GM12801 (cell line): Measurements from ENCODE around the gene KDM4E.

Experiments
- TF ChIP-seq, protein P1 (sequence below): IDR thresholded peaks from one replicate; pipeline ENCODE4 v1.5.1; 2011; ENCODE audit warnings: control low read depth; ENCODE audit not compliant: insufficient read length; ENCODE audit errors: extremely low read depth

The KDM4E gene

GRCh38 chr11:95024958-95025357, at the start of gene KDM4E:
Gene KDM4E (plus strand): TSS chr11:95025258. CDS start chr11:95025558, 300 bp downstream.
- TF ChIP-seq, protein P1, sequence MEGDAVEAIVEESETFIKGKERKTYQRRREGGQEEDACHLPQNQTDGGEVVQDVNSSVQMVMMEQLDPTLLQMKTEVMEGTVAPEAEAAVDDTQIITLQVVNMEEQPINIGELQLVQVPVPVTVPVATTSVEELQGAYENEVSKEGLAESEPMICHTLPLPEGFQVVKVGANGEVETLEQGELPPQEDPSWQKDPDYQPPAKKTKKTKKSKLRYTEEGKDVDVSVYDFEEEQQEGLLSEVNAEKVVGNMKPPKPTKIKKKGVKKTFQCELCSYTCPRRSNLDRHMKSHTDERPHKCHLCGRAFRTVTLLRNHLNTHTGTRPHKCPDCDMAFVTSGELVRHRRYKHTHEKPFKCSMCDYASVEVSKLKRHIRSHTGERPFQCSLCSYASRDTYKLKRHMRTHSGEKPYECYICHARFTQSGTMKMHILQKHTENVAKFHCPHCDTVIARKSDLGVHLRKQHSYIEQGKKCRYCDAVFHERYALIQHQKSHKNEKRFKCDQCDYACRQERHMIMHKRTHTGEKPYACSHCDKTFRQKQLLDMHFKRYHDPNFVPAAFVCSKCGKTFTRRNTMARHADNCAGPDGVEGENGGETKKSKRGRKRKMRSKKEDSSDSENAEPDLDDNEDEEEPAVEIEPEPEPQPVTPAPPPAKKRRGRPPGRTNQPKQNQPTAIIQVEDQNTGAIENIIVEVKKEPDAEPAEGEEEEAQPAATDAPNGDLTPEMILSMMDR = no peak

- TF ChIP-seq, protein P1 = no peak
These were observed 49.5 kb upstream of the KDM4E start for GRCh38 chr11:94975599-94975998.

DNA sequence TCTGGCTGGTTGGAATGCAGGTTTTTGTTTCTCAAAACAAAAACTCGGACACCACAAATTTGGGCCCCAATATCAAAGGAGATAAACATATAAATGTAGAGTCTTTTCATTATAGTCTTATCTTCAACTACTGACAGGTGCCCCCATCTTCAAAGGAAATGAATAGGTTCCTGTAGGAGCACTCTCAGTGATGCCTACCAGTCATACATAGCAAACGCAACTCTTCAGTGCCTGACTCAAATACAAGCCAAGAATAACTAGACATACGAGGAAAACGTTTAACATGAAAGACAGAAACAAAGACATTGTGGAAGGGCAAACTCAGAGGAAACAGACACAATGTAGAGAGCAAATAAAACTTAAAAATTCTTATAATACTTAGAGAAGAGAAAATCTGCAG, 37.7 kb upstream of the KDM4E start:
- TF ChIP-seq, protein P1 = no peak

- TF ChIP-seq, protein P1 = no peak
These were observed 36.3 kb upstream of the KDM4E start for GRCh38 chr11:94988748-94989147.

DNA sequence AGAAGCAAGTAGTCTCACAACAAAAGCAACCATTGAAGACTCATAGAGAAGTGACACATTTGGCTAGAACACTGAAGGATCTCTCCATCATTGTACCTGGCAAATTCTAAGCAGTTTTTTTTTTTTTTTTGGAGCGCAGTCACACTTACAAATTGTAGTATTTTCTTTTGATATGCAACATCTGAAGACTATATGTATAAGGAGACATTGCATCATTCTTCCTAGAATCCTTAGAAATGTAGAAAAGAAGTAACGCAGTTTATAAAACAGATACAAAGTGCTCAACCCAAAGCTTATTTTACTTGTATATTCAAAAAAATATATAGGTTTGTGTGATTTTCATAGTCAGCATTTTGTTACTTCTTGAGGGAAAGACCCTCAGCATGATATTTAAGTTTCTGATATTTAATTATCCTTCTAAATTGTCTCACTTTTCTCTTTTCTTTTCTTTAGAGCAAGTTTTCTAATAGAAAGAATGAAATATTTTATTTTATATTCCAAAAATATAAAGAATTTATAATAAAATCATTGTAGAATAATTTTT, 31.6 kb upstream of the KDM4E start:
- TF ChIP-seq, protein P1 = no peak

GRCh38 chr11:94997437-94997836, 27.6 kb upstream of the KDM4E start:
- TF ChIP-seq, protein P1 = no peak

- TF ChIP-seq, protein P1 = no peak
These were observed 26.8 kb upstream of the KDM4E start for GRCh38 chr11:94998285-94998684.

GRCh38 chr11:95003716-95004115, 21.3 kb upstream of the KDM4E start:
- TF ChIP-seq, protein P1 = no peak
